ENCODE measurements around the gene ANG. TPM values are rescaled to one million over a fixed set of nuclear protein-coding genes. Genes with fewer than 3 reads are reported as not detected.
A peak's percentile ranks its signal among the peaks of the same experiment; 100 is the strongest.
"Not testable (repeated sequence)": the region's sequence is repeated elsewhere in the genome, so short reads cannot be mapped to it uniquely, and the experiment has no call there.

The ANG gene
- total and polyA plus RNA-seq, 2 donors (not counting 1 experiment from before 2014, with no cell fraction given): 6.4 to 7.3 TPM

DNA sequence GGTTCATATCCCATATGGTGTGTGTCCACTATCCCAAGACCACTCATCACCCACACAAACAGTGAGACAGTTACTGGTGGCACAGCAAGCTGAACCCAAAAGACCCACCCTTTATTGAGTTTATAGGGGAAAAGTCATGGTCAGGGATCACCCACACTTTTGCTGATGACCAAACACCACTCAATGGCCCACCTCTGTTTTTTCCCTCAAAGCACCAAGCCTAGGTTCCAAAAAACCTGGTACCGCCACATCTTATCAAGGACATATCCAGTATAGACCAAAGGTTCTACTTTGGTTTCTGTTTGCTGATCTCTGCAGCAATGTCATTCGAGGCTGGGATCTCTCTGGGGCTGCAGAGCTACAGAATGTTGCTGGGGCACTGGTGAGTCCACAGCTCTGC, 27.4 kb upstream of the ANG start:
- H3K36me3 ChIP-seq (ENCODE audit: control insufficient read depth, insufficient read depth, low read length): no peaks in the 10 kb centered on the region
- no peaks in the 10 kb centered on the region for H3K79me2 ChIP-seq (ENCODE audit: control insufficient read depth, insufficient read depth, low read length)
- DNase-seq (ENCODE audit: low read depth in 2 of 2): no peak
- H2AFZ ChIP-seq (ENCODE audit: low read length): no peak overlapping the region
- peaks cover 2% of the 10 kb centered on the region for H3K27me3 ChIP-seq (ENCODE audit: control insufficient read depth, insufficient read depth, low read length)
- no peaks in the 10 kb centered on the region for H3K4me1 ChIP-seq (ENCODE audit: control insufficient read depth, extremely low read depth, insufficient read depth, low read length)
- H3K4me3 ChIP-seq (replicated peaks in 1 of 4; ENCODE audit: control extremely low read depth in 1 of 4, insufficient read depth in 1 of 4, low read depth in 3 of 4, low read length in 4 of 4): no peak overlapping the region
- no peak overlapping the region for H3K4me2 ChIP-seq (ENCODE audit: extremely low read depth, insufficient read depth, low read length)
- H3K27ac ChIP-seq (ENCODE audit: insufficient read depth, low read length): no peak overlapping the region
- no peaks in the 10 kb centered on the region for H3K9me3 ChIP-seq (ENCODE audit: control insufficient read depth, insufficient read depth, low read depth, low read length)
- H4K20me1 ChIP-seq (ENCODE audit: control insufficient read depth, extremely low read depth, insufficient read depth, low read length): no peaks in the 10 kb centered on the region
- TF ChIP-seq, protein P1, sequence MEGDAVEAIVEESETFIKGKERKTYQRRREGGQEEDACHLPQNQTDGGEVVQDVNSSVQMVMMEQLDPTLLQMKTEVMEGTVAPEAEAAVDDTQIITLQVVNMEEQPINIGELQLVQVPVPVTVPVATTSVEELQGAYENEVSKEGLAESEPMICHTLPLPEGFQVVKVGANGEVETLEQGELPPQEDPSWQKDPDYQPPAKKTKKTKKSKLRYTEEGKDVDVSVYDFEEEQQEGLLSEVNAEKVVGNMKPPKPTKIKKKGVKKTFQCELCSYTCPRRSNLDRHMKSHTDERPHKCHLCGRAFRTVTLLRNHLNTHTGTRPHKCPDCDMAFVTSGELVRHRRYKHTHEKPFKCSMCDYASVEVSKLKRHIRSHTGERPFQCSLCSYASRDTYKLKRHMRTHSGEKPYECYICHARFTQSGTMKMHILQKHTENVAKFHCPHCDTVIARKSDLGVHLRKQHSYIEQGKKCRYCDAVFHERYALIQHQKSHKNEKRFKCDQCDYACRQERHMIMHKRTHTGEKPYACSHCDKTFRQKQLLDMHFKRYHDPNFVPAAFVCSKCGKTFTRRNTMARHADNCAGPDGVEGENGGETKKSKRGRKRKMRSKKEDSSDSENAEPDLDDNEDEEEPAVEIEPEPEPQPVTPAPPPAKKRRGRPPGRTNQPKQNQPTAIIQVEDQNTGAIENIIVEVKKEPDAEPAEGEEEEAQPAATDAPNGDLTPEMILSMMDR (conservative IDR thresholded peaks at IDR 0.05 in 1 of 2, IDR thresholded peaks at IDR 0.05 in 1 of 2; ENCODE audit: low read depth in 1 of 2, low read length in 2 of 2): no peak
- TF ChIP-seq EZH2 (IDR thresholded peaks at IDR 0.05; ENCODE audit: low read length, missing control alignments): no peak
- H3K9ac ChIP-seq (ENCODE audit: insufficient read depth, low read length): no peak overlapping the region

DNA sequence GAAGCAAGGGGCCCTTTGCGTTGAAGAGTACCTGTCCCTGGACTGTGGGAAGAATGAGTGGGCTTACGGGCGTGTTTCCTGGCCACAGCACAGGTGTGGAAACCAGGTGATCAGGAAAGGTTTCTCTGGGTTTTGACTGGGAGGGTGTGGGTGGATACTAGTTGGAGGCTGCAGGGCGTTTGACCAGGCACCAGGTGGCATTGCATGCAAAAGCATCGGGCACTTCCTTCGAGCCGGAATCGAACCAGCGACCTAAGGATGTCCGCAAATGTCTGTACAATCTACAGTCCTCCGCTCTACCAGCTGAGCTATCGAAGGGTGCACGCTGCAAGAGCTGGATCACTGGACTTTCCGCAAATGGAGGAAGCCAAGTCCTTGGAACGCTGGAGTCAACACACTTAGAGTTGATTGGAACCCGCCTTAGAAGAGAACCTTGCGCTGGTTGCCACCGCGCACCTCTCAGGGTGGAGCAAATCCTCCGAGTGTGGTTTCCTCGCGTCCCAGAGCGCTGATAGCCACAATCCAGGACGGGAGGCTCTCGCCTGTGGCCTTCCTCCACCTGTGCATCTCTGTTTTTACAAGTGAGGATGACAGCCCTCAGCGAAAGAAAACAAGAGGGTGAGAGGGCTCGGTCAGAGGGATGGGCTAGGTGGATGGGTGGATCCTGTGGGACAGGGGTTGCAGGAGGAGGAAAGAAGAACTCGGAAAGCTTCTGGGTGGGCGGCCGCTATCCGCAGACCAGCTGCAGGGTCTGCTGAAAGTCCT, 25.4 kb upstream of the ANG start:
- Histone ChIP-seq H3K4me2 (ENCODE audit: extremely low read depth, insufficient read depth, low read length) (peak overlapping the region; percentile 75), H3K27me3 (ENCODE audit: control insufficient read depth, insufficient read depth, low read length) (no peaks in the 10 kb centered on the region), H3K36me3 (ENCODE audit: control insufficient read depth, insufficient read depth, low read length) (no peaks in the 10 kb centered on the region), H3K79me2 (ENCODE audit: control insufficient read depth, insufficient read depth, low read length) (no peaks in the 10 kb centered on the region), H3K4me1 (ENCODE audit: control insufficient read depth, extremely low read depth, insufficient read depth, low read length) (no peaks in the 10 kb centered on the region), H3K9me3 (ENCODE audit: control insufficient read depth, insufficient read depth, low read depth, low read length) (no peaks in the 10 kb centered on the region), H3K27ac (ENCODE audit: insufficient read depth, low read length) (no peak overlapping the region), H3K9ac (ENCODE audit: insufficient read depth, low read length) (no peak overlapping the region), H2AFZ (ENCODE audit: low read length) (peak overlapping the region; percentile 23), H3K4me3 (replicated peaks in 1 of 4; ENCODE audit: control extremely low read depth in 1 of 4, insufficient read depth in 1 of 4, low read depth in 3 of 4, low read length in 4 of 4) (peak overlapping the region; percentile 24 to 41 (median 36)), H4K20me1 (ENCODE audit: control insufficient read depth, extremely low read depth, insufficient read depth, low read length) (no peaks in the 10 kb centered on the region)
- peak; percentile 31 to 61 for DNase-seq (ENCODE audit: low read depth in 2 of 2)
- no peak for TF ChIP-seq EZH2 (IDR thresholded peaks at IDR 0.05; ENCODE audit: low read length, missing control alignments)
- TF ChIP-seq, protein P1 (conservative IDR thresholded peaks at IDR 0.05 in 1 of 2, IDR thresholded peaks at IDR 0.05 in 1 of 2; ENCODE audit: low read depth in 1 of 2, low read length in 2 of 2): peak; percentile 32 to 36

- not testable (repeated sequence) for DNase-seq (ENCODE audit: low read depth in 2 of 2); H3K27ac ChIP-seq (ENCODE audit: insufficient read depth, low read length); H3K4me2 ChIP-seq (ENCODE audit: extremely low read depth, insufficient read depth, low read length); H4K20me1 ChIP-seq (ENCODE audit: control insufficient read depth, extremely low read depth, insufficient read depth, low read length); H3K9me3 ChIP-seq (ENCODE audit: control insufficient read depth, insufficient read depth, low read depth, low read length); H3K9ac ChIP-seq (ENCODE audit: insufficient read depth, low read length); H3K79me2 ChIP-seq (ENCODE audit: control insufficient read depth, insufficient read depth, low read length); H3K36me3 ChIP-seq (ENCODE audit: control insufficient read depth, insufficient read depth, low read length); H3K4me3 ChIP-seq (replicated peaks in 1 of 4; ENCODE audit: control extremely low read depth in 1 of 4, insufficient read depth in 1 of 4, low read depth in 3 of 4, low read length in 4 of 4); H3K4me1 ChIP-seq (ENCODE audit: control insufficient read depth, extremely low read depth, insufficient read depth, low read length); H3K27me3 ChIP-seq (ENCODE audit: control insufficient read depth, insufficient read depth, low read length); H2AFZ ChIP-seq (ENCODE audit: low read length)
Observed at GRCh38 chr14:20666400-20666961, 22.1 kb upstream of the ANG start.

Data from fibroblast of lung (primary cell).